Transverse colon (tissue), 3 donors: ENCODE measurements around the gene PFN3.

Source experiments
- POLR2A ChIP-seq: fragments of 450-650 bp; IDR thresholded peaks from one replicate; pipeline ENCODE4 v1.6.1; 2016; ENCODE audit warnings: antibody characterized with exemption, mild to moderate bottlenecking, moderate library complexity
- POLR2AphosphoS5 ChIP-seq, 3 donors: sonication (generic); formaldehyde crosslinking; IDR thresholded peaks; one replicate each; pipeline ENCODE4 v1.6.1; 2016; ENCODE audit warnings: antibody characterized with exemption in 3 of 3

DNA sequence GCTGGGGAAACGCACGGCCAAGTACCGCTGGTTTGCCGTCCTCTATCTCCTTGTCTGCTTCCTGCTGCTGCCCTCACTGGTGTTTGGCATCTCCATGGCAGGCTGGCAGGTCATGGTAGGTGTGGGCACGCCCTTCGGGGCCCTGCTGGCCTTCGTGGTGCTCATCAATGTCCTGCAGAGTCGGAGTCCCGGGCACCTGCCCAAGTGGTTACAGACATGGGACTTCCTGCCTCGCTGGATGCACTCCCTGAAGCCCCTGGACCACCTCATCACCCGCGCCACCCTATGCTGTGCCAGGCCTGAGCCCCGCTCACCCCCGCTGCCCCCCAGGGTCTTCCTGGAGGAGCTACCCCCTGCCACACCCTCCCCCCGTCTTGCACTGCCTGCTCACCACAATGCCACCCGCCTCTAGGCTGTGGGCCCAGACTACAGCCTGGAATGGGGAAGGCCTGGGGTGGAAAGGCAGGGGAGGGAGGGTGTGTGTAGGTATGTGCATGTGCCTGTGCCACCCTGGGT, 2.5 kb downstream of the PFN3 start:
- TF ChIP-seq POLR2A (no peak), POLR2AphosphoS5 (IDR thresholded peaks at IDR 0.05) (no peak)
